ENCODE data around the gene TPSG1.
"Not testable (repeated sequence)": the region's sequence is repeated elsewhere in the genome, so short reads cannot be mapped to it uniquely, and the experiment has no call there.

TPSG1 gene

DNA sequence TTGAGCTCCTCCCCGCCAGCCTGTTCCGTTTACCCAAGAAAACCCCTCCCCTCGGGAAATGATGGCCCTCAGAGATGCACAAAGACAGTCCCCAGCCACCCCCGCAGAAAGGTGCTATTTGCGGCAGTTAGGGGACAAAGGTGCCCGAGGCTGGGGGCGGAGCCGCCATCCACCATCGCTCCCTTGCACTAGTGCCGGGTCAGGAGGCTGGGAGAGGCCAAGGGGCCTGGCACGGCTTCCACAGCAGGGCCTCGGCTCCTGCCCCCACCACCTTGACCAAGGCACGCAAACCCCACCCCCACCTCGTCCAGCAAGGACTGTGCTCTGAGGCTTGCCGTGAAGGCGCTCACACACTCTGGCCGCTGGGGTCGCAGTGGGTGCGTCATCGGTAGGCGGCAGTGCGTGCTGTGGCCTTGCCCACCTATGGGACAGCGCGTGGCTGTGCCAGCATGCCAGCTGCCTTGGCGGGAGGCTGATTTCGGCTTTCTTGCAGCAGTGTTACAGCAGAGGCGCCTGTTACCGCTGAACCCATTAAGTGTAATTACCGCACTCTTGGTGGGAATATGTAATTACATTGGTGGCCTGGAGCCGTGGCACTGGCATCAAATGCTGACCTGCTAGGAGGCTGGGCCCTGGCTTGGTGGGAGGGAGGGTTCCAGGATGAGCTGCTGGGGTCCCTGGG is 31.8 kb downstream of the TPSG1 start:
- no peak for DNase-seq

GRCh38 chr16:1192384-1193073 is 32.5 kb downstream of the TPSG1 start:
- no peak for DNase-seq

DNA sequence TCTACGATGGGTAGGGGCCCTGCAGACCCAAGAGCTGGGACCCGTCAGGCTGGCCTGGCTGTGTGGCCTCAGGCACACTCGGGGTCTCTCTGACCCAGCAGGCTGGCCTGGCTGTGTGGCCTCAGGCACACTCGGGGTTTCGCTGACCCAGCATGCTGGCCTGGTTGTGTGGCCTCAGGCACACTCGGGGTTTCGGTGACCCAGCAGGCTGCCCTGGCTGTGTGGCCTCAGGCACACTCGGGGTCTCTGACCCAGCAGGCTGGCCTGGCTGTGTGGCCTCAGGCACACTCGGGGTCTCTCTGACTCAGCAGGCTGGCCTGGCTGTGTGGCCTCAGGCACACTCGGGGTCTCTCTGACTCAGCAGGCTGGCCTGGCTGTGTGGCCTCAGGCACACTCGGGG is 34.3 kb downstream of the TPSG1 start:
- DNase-seq = not testable (repeated sequence)

- no peak for DNase-seq
Measured at GRCh38 chr16:1189455-1189854, 35.6 kb downstream of the TPSG1 start.

GRCh38 chr16:1188432-1189189 is 36.5 kb downstream of the TPSG1 start:
- no peak for DNase-seq

GRCh38 chr16:1185460-1186207 is 39.4 kb downstream of the TPSG1 start:
- not testable (repeated sequence) for DNase-seq

- DNase-seq = no peak
Measured at GRCh38 chr16:1184980-1185379, 40.1 kb downstream of the TPSG1 start.

DNA sequence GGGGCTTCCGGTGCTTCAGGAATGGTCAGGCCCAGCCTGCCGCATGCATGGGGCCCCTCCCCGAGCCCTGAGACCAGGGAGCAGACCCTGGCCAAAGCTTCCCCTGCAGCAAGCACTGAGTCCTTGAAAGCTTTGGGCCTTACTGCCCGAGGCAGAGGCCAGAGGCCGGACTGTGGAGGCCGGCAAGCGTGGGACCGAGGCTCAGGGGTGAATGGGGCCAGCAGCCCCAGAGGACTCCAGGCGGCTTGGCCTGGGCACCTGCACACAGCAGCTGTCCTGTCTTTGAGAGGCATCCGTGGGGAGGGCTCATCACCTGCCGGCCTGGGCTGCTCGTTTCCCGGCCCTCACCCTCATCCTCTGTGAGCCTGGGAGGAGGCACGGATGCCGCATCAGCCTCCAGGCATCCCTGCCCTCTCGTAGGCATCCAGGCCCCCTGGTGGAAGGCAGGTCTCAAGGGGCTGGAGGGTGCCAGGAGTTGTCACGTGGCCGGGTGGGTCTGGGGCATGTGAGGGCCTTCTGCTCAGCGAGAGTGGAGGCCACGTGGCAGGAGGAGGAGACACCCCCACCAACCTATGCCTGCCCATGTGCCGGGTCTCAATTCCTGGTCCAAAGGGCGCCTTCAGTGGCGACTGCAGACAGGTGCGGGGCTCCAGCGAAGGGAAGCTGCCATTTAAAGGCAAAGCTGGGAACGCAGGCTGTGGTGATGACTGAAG is 40.8 kb downstream of the TPSG1 start:
- no peak for DNase-seq

GRCh38 chr16:1182950-1183907 is 41.8 kb downstream of the TPSG1 start:
- peak; percentile 79 for DNase-seq

DNA sequence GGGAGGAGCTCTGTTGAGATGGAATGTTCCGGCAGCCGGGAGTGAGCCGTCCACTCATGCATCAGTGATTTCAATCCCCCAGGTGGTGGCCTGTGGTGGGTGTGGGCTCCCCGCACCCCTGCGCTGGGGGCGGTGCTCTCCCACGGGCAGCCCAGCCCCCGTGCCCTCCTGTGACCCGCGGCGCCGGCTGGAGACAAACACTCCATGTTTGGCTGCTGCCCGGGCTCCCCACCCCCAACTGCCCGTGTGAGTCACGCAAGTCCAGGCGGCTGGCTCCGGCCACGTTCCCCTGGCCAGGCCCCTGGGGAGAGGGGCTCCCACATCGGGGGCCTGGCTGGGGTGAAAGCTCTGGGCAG is 42.8 kb downstream of the TPSG1 start:
- no peak for DNase-seq

DNA sequence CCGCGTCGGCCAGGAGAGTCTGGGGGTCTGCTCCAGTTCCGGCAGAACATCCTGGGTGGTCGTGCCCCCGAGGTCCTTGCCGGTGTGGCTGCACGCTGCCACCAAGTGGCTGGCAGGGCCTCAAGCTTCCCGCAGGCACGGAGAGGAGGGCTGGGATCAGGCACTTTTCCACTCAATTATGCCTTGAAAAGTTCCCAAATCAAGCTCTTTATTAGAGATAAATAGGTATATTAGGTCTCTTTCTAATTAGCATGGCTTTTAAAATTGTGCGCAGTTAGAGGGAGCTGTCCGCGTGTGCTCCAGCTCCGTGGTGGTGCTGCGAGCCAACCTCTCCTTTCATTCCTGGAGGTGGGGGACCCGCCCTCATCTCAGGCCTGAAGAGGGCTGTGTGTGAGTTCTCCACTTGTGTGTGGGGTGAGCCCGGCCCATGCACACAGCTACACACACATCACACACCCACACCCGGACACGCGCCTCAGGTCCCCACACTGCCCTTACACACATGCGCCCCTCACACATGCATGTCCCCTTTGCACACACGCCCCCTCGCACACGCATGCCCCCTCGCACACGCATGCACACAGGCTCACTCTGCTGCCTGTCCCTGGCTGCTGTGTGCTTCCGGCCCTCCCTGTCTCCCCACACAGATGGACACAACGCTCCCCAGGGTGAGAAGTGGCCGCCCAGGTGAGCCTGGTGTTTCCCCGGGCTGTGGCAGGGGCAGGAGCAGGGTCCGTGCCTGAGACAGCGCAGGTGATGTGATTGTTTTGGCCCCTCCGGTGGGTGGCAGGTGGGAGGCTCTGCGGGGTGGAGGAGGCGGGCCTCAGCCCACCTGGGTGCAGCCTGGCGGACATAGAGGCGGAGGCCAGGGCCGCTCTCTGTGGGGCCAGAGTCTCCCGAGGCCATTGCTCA is 43.4 kb downstream of the TPSG1 start:
- DNase-seq = no peak

DNA sequence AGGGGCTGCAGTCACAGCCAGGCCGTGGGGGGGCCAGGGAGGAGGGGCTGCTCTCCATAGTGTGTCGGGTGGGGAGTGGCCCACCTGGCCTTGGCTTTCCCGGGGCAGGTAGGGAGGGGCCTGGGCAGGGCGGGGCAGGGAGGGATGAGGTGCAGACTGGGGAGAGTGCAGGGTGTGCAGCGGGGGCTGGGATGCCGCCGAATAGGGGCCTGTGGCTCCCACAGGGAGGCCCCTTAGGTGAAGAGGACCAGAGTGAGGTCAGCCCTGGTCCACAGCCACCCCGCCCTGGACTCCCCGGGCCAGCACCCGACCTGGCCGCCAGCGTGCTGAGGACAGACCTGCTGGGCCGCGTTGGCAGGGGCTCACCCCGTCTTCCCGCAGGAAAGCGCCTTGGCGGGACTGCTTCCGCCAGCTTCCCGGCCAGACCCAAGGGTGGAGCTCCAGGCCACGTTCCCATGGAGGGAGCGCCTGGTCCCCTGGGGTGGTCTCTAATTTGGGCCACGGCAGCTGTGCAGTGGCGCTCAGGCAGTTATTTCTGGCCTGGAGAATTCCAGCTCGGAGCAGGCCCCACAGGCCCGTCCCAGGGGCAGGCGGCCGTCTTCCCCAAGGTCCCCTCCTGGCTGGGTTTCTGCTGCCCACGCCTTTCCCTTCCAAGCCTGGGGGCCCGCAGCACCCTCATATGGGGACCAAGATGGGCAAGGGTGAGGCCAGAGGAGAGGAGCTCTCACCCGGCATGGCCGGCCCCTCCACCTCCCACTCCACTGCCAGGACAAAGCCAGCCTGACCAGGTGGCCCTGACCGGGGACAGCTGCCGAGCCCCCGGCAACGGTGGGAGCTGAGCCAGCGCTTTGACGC is 44.3 kb downstream of the TPSG1 start:
- no peak for DNase-seq

- no peak for DNase-seq
Measured at GRCh38 chr16:1178295-1178910, 46.7 kb downstream of the TPSG1 start.

GRCh38 chr16:1177750-1178149 is 47.3 kb downstream of the TPSG1 start:
- DNase-seq = no peak

- DNase-seq = no peak
Measured at GRCh38 chr16:1177053-1177452, 48.0 kb downstream of the TPSG1 start.

DNA sequence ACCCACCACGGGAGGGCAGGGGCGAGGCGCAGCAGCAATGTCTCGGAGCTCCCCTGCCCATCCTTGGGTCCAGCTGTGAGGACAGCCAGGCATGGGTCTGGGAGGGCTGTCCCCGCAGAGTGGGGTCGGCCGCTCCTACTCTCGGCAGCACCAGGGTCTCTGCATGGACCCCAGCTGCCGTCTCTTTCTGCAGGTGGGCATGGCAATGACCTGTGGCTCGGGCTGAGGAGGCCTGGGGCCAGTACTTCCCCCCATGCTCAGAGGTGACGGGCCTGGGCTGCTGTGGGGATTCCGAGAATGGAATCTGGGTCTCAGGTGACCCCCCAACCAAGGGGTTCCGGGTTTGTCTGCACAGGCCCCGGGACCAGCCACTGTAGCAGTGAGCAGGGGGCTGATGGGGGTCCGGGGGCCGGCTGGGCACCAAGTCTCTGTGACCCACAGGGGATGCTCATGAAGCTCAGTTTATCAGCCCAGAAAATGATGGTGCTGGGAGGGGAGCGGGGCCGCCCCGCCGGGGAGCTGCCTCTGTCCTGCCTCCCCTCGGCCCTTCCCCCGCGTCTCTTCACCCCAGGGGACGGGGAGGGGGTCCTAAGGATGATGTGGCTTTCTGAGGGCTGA is 48.7 kb downstream of the TPSG1 start:
- DNase-seq = no peak

- DNase-seq = no peak
Measured at GRCh38 chr16:1175566-1176279, 49.3 kb downstream of the TPSG1 start.

All from DMS79 (cell line).